NOMO-1 (cell line): ENCODE measurements around the gene UBD.

Source experiments
- DNase-seq, 2 experiments: peaks; one replicate each; lab custom pipeline; 2025; ENCODE audit not compliant: unreplicated experiment in 2 of 2; lab: John Stamatoyannopoulos, UW

Gene UBD

DNA sequence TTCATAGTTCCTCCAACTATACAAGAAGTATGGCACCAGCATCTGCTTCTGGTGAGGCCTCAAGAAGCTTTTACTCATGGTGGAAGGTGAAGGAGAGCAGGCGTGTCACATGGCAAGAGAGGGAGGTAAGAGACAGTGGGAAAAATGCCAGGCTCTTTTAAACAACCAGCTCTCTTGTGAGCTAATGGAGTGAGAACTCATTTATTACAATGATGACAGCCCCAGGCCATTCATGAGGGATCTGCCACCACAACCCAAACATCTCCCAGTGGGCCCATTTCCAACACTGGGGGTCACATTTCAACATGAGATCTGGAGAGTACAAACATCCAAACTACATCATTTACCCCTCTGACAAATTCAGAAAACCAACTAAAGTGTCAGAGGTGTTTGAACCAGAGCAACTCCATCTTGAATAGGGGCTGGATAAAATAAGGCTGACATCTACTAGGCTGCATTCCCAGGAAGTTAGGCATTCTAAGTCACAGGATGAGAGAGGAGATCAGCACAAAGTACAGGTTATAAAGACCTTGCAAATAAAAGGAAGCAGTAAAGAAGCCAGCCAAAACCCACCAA, 2.2 kb upstream of the UBD start:
- DNase-seq, result no peak

DNA sequence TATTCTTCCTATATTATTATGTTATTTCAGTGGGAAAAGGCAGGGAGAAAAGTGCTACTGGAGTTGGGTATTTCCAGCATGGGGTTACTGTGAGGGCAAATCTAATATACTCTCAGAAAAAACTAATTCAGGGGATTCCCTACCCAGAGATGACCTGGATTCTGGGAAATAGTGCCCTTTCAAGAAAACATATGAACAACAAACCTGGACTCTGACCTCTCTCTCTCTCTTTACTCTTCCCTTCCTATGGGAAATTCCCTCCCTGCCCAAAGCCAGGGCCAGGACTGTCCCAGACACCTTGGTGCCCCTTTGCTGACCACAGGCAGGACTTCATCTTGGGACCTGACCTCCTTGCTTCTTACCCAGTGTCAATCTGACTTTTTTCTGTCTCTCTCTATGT, 1.6 kb upstream of the UBD start:
- DNase-seq, result no peak

DNA sequence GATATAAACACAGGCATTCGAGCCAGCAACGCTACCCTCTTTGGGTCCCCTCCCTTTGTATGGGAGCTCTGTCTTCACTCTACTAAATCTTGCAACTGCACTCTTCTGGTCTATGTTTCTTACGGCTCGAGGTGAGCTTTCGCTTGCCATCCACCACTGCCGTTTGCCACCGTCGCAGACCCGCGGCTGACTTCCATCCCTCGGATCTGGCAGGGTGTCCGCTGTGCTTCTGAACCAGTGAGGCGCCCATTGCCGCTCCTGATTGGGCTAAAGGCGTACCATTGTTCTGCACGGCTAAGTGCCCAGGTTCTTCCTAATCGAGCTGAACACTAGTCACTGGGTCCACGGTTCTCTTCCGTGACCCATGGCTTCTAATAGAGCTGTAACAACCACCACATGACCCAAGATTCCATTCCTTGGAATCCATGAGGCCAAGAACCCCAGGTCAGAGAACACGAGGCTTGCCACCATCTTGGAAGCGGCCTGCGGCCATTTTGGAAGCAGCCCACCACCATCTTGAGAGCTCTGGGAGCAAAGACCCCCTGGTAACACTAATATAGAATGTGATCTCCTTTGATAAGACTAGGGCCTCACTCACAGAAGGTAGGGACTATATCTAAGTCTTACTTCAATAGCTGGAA, 973 bp downstream of the UBD start:
- DNase-seq, result no peak

DNA sequence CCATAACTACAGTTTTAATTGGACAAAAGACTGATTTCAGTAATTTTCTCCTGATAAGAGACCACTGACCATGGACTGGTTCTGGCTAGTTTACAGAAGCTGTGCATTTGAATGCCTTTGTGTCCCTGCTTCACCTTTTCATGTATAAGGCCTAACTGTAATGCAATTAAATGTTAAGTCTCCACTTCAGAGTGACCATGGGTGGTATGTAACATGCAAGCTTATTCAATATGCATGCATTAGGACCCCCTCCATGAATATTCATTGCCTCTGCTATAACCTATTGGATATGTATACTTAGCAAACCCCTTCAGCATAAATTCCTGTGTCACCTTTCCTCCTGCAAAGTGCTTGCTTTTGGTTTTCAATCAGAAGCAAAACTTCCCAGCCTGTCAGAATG, 2.2 kb downstream of the UBD start:
- no peak for DNase-seq

DNA sequence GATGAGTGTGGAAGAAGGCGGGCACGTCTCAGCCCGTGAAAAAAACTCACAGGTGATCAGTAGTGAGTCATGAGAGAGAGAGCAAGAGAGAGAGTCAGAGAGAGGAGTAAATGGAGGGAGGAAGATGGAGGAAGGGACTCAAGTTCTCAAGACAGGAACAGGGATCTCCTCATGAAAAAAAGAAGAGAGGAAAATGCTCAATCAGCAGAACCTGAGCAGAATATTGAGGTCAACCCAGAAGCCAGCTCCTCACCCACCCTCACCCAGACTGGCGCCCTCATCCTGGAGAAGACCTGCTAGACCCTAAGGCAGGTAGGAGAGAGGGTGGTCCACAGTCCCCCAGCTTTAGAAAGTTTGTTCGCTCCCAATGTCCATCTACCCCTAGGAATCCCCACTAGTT, 4.8 kb downstream of the UBD start:
- DNase-seq, result no peak

DNA sequence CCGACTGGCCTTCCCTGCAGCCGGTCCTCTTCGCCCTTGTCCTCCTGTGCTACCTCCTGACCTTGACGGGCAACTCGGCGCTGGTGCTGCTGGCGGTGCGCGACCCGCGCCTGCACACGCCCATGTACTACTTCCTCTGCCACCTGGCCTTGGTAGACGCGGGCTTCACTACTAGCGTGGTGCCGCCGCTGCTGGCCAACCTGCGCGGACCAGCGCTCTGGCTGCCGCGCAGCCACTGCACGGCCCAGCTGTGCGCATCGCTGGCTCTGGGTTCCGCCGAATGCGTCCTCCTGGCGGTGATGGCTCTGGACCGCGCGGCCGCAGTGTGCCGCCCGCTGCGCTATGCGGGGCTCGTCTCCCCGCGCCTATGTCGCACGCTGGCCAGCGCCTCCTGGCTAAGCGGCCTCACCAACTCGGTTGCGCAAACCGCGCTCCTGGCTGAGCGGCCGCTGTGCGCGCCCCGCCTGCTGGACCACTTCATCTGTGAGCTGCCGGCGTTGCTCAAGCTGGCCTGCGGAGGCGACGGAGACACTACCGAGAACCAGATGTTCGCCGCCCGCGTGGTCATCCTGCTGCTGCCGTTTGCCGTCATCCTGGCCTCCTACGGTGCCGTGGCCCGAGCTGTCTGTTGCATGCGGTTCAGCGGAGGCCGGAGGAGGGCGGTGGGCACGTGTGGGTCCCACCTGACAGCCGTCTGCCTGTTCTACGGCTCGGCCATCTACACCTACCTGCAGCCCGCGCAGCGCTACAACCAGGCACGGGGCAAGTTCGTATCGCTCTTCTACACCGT, 6.1 kb downstream of the UBD start:
- peak; percentile 17 to 45 for DNase-seq

DNA sequence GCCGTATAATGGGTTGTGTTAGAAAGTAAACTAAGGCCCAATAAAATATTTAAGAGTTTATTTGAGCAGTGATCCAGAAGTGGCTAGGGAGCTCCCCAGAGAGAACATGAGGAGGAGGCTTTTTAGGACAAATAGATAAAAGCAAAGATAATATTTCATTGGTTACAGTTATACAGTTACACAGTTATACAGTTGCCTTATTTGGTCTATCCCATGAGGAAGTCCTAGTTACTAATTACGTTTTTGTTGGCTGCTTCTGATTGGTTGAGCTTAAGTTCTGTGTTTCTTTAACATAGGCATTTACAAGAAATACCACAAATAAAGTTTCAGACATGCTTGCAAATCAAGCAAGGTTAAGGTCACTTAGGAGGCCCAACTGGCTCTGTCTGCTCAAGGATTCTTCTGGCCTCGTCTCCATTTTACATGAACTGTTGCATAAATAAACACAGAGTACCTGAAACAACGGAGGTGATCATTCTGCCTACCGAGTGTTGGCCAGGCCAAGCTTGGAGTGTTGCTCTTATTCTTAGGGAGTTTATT, 7.0 kb downstream of the UBD start:
- DNase-seq, result peak; percentile 13 to 68

DNA sequence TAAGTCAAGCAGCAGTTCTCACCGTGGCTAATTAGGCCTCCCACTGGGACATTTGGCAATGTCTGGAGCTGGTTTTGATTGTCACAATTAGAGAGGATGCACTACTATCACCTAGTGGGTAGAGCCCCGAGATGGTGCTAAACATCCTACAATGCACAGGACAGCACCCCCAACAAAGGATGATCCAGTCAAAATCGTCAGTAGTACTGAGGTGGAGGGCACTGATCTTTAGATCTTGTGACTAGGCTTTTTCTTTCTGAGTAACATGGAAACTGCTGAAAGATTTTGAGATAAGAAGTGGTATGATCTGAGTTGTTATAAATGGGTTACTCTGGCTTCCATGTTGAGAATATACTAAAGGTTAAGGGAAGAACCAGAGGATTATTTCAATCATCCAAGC, 12.0 kb downstream of the UBD start:
- no peak for DNase-seq

DNA sequence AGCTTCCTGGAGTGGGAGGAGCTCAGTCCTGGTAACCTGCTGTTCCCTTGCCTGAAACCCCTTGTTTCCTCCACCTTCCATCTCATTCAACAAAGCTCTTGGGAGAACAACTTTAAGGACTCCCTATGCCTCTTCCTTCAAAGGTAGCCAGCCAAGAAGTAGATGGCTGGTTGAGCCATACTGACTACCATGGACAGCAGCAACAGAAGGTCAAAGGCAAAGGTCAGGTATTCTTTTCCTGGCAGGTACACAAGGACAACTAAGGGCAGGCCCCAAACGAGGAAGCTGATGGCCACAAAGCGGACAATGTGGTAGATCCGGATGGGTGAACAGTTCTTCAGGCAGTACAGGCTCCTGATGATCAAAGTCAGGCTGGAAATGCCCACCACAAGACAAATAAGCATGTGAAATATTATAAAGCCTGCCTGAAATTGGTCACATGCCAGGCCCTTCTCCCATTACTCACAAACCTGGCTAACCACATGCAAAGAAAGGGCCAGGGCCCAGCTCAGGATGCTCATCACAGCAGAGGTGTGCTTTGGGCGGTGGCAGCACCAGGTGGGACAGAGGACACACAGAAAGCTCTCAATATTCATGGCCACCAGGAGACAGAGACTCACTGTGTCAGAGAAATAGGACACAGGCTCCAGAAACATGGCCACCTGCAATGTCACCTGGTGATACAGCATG, 21.7 kb downstream of the UBD start:
- no peak for DNase-seq

DNA sequence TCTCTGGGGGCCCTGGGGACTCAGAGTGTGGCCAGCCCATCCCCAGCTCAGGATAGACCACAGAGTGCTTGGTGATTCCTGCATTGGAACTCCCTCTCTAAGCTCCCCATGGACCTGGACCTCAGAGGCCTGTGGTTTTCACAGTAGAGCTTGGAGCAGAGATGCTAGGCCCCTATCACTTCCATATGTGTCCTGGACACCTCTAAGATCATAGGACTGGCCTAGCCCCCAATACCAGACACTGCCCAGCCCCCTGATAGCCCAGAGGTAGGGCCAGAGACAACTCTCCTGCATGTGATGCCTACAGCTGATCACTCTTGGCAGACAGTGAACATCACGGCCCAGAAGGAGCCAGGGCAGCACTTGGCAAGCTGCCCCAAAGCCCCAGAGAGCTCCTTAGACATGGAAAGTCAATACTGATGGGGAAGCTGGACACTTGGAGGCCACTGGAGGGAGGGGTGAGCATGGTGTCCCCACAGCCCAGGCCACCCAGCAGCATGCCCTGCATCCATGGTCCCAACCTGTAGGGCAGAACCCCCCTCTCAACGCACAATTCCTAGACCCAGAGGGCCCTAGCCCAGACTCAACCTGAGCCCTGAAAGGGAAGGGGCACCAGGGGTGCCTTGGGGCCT, 27.1 kb downstream of the UBD start:
- DNase-seq, result no peak

DNA sequence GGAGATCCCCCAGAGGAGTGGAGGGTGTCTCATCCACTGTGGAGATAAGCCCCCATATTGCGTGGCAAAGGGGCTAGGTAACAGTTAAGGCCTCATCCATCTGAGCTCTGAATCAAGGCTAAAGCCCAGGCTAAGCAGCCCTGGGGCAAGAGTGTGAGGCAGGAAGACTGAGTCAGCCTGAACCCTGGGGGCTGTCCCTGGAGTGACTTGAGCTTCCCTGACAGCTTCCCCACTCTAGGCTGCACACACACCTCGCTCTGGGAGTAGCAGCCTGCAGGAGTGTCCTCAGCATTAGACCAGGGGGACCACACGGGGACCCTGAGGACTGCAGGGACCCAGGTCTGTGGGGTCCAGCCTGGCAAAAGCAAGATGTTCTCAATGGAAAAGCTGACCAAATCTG, 27.9 kb downstream of the UBD start:
- DNase-seq, result no peak

DNA sequence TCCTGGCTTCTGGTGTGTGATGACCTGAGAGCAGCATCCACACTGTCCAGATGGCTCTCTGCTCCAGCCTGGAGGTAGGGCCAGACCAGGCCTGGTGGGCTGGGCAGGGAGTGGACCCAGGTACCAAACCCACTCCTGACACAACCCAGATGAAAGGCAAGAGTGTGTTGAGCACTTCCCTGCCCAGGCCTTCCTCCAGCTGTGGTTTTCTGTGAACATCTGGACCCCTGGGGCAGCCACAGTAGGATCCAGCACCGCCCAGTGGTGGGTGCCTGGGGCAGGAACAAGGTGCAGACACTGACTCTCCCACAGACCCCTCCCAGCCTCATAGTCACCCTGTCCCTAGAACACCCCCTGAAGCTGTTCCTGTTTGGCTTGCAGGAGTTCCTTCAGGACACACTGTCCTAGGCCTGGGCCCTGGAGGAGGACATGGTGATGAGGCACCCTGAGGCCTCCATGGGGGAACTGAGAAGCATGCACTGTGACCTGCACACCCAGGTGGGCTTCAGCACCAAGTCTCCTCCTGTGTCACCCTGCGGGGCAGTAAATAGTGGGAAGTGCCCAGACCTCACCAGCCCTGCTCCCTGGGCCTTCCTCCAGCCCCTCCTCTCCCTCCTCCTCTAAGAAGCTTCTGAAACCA, 28.7 kb downstream of the UBD start:
- DNase-seq, result no peak

DNA sequence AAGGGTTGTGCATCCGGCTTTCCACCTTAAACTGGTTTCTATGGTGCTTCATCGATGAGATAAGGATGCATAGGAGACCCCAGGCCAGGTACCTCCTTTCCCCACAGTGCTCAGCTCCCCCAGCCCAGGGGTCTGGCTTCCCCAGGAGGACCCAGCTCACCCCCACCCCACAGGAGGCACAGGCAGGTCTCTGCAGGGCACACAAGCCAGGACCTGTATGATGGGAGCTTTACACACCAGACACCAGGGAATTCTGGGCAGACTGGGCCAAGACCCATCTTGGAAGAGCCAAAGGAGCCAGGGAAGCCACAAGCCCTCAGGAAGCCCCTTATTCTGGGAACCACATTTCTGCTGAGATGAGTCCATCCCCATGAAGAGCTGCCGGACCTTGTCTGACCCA, 29.6 kb downstream of the UBD start:
- no peak for DNase-seq

DNA sequence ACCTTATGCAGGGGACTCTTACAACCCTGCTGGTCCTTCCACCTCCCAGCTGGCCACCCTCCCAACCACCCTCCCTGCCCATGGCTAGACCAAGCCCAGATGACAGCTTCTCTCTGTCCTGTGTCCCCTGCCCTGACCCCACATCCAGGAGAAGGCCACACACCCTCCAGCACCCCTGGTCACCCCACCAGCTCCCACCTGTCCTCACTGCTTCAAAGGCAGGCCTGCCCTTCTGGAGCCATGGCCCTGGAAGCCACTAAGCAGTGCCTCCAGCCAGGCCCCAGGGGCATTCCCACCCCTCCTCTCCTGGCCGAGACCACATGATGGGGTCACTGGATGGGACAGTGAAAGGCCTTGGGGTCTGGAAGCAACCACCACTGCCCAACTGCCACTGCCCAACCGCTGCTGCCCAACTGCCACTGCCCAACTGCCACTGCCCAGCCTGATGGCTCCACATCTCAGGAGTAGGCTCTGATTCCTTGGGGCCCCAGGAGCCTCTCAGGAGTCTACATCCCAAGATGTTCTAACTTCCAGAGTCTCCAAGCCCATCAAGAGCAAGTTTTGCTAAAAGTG, 30.5 kb downstream of the UBD start:
- no peak for DNase-seq

DNA sequence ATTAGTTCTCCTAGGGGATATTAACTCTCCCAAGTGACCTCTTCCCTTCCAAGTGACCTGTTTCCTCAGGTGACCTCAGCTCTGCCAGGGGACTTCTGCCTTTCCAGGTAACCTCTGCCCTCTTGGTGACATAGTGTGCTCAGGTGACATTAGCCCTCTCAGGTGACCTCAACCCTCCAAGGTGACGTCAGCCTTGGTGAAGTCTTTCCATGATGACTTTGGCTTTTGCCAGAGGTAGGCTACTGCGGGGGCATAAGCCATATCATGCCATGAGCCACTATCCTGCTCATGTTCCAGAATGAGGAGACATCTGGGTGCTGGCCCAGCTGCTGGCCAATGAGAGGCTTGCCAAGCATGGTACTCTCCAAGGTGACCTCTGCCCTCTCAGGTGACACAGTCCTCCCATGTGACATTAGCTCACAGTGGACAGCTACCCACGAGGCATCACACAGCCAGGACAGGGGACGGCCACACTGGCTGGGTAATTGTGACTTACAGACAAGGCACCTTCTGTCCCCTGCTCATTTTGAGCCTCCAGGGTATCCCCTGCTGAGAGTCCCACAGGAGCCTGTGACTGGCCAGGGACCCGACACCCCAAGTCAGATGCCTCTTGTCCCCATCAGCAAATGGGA, 31.1 kb downstream of the UBD start:
- DNase-seq, result no peak

DNA sequence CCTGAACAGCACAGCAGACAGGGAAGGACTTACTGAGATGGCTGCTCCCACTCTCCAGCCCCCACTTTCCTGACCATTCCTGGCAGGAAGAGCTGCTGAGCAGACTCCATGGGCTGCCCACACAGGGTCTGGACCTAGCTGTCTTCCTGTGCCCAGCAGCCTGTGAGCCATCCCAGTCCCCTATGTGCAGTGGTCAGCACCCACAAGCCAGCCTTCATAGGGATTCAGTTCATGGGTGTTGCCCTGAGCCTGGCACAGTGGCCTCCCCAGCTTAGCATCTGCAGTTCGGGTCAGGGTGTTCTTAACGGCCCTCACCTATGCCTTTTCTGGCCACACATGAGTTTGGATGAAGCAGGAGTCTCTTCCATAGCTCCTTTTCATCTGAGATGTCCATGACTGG, 32.0 kb downstream of the UBD start:
- no peak for DNase-seq

DNA sequence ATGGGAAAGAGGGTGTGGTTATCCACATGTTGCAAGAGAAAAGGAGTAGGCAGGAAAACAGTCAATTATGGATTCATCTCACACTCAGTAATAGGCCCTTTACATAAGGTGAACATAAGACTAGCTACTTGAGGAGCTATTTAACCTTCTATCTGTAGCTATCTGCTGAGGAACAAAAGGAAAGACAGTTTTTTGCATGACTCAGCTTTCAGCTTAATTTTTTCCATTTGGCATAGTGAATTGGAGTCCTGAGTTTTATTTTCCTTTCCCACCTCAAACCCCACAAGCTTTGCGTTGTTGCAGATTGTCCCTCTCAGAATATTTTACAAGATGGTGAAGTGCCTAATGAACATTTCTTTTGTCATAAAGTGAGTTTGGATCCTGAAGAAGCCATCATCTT, 32.4 kb downstream of the UBD start:
- DNase-seq, result no peak

DNA sequence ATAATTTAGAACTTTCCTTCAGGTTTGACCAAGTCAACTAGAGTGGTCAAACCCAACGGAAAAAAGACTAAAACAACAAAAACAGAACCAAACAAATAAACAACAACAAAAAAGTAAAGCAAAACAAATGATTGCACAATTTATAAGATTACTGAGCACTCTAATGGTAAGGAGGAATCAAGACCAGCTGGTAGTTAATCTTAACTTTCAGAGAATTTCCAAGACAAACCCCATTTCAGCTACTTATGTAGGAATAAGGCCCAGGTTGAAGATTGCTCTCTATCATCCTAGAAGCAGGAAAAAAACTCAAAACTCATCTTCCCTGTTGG, 34.3 kb downstream of the UBD start:
- DNase-seq, result no peak

DNA sequence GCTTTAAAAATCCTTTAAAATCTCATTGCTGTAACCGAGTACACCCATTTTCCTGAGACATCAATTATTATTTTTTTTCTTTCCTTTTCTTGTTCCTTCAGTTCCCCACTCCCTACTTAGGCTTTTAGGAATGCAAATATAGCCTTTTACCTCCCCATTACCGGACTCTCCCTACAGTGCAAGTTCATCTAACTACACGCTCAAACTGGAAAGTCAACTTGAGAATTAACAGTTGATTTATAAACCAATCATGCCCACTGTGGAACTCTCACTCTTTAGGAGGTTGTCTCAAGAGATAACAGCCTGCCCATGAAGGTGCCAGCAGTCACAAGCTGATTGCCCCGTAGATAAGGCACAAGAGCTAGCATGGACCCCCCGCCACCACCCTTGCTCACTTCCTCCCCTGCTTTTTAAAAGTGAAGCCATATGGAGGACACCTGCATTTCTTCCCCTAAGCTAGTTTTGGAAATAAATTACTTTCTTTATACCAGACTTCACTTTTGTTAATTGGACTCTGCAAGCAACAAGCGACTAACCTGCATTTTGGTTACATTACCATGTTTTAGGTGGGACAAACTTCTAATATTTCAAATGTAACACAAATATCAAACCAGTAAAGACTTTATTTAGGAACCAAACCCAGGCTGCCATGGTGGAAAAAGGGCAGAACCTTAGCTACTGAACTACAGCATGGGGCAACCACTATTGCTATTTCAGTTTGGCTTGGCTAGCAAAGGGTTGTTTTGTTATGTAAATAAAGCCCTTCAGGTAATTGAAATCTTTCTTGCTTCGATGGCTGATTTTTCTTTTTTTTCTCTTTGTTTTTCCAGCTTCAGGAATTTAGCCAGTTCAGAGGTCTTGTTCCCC, 34.9 kb downstream of the UBD start:
- no peak for DNase-seq
